ENCODE results near the gene CCND2. TPM values are rescaled to one million over a fixed set of nuclear protein-coding genes. Genes with fewer than 3 reads are reported as not detected.
A peak's percentile ranks its signal among the peaks of the same experiment; 100 is the strongest.

The CCND2 gene
- total RNA-seq (2012; rRNA removed) = 2.3 and 2.8 TPM in 2 replicates
- 0.73 and 1.1 TPM in 2 replicates for polyA plus RNA-seq (2012; rRNA removed)
- 0.54 and 0.88 TPM in 2 replicates for polyA plus RNA-seq (2012; cell fraction: cytosol; rRNA removed)
- 0.37 and 0.96 TPM in 2 replicates for polyA plus RNA-seq (2012; cell fraction: nucleus; rRNA removed; ENCODE audit: low replicate concordance)
- Bru-seq, nascent RNA = percentile 75 among the genes with signal in this experiment
- percentile 100 among the genes with signal in this experiment for BruChase-seq, experiment 1, labeled RNA remaining after a 6-hour chase
- percentile 97 among the genes with signal in this experiment for BruChase-seq, experiment 2, labeled RNA remaining after a 2-hour chase
- long read RNA-seq, full-length matches to known transcripts = 10 of 32 reads
- long read RNA-seq, partial matches to known transcripts = 20 of 32 reads
- long read RNA-seq, other reads (novel, unspliced or antisense) = 2 of 32 reads

- Histone ChIP-seq H2BK120ac (ENCODE audit: low read depth, low read length) (no peak within 1 kb of the TSS; the same call in 1 of the 2 replicates), H2BK20ac (ENCODE audit: low read depth, low read length) (no peak within 1 kb of the TSS), H3K4ac (ENCODE audit: low read depth, low read length) (no peak within 1 kb of the TSS), H4K5ac (ENCODE audit: low read depth, low read length) (no peak within 1 kb of the TSS), H3K56ac (ENCODE audit: extremely low read depth, insufficient read depth, low read length) (no peak within 1 kb of the TSS), H2AFZ (replicated peaks; ENCODE audit: low read length, poor library complexity) (peak within 1 kb of the TSS; percentile 68), H2AK5ac (ENCODE audit: low read depth, low read length) (0 out of 2 replicates have a peak within 1 kb of the TSS, but pooled peaks have one; percentile 14), H3K4me3 (ENCODE audit: insufficient read depth, low read depth, low read length) (peak within 1 kb of the TSS; percentile 56), H3K27me3 (ENCODE audit: control insufficient read depth, insufficient read depth, low read length) (peaks cover 74% of the 10 kb centered on the region), H3K9me1 (ENCODE audit: insufficient read depth, low read length) (no peaks in the 10 kb centered on the region), H3K18ac (ENCODE audit: low read depth, low read length) (no peak within 1 kb of the TSS), H4K8ac (ENCODE audit: low read depth in 2 of 2, low read length in 2 of 2) (no peak within 1 kb of the TSS), H4K20me1 (ENCODE audit: insufficient read depth, low read length) (no peaks in the 10 kb centered on the region), H3K9me3 (ENCODE audit: control insufficient read depth, insufficient read depth, low read length) (peaks cover 4% of the 10 kb centered on the region), H4K91ac (ENCODE audit: insufficient read depth, low read depth, low read length) (no peak within 1 kb of the TSS), H3K9ac (ENCODE audit: low read depth, low read length) (peak within 1 kb of the TSS; percentile 81), H2BK5ac (ENCODE audit: low read depth, low read length, poor library complexity, severe bottlenecking) (no peak within 1 kb of the TSS), H3K23ac (ENCODE audit: low read depth, low read length) (no peak within 1 kb of the TSS), H3K14ac (replicated peaks; ENCODE audit: low read depth, low read length) (0 out of 2 replicates have a peak within 1 kb of the TSS, but pooled peaks have one; percentile 54), H2BK15ac (ENCODE audit: low read depth, low read length) (no peak within 1 kb of the TSS), H2AK9ac (replicated peaks; ENCODE audit: low read depth, low read length, poor library complexity) (no peak within 1 kb of the TSS), H3K79me1 (ENCODE audit: low read depth in 1 of 2, low read length in 2 of 2) (no peaks in the 10 kb centered on the region), H3K4me2 (ENCODE audit: low read depth, low read length) (peak within 1 kb of the TSS; percentile 80), H3K27ac (ENCODE audit: insufficient read depth, low read length) (no peak within 1 kb of the TSS), H3K36me3 (ENCODE audit: control insufficient read depth, insufficient read depth, low read length) (no peaks in the 10 kb centered on the region; the same call in 1 of the 2 replicates), H3K4me1 (ENCODE audit: control insufficient read depth, insufficient read depth, low read length) (peaks cover 3% of the 10 kb centered on the region; the same call in 1 of the 2 replicates)
- POLR2A ChIA-PET (ENCODE audit: unreplicated experiment) = no interaction called here
- intact Hi-C loops (cut with micrococcal nuclease) (no loop called here), in situ Hi-C loops (cut with MboI; ENCODE audit: low sequenced_read_pairs) (no loop called here), dilution Hi-C loops (cut with HindIII; ENCODE audit: low sequenced_read_pairs, unreplicated experiment) (no loop called here)
- DNase-seq (peak; percentile 54), ATAC-seq (ENCODE audit: low read depth) (peak; percentile 50)
- 0% methylated on average over 10 of the region's 52 CpGs; no CpG with 5 or more reads in 1 of the 2 experiments for WGBS, 2 experiments (ENCODE audit: extremely low coverage in 2 of 2, insufficient read length in 1 of 2)
- TF ChIP-seq FOS (IDR thresholded peaks at IDR 0.05; ENCODE audit: low read depth, low read length) (no peak), RAD21 (IDR thresholded peaks at IDR 0.05; ENCODE audit: low read length) (no peak), BHLHE40 (IDR thresholded peaks at IDR 0.05; ENCODE audit: low read depth, low read length) (no peak), MAZ (IDR thresholded peaks at IDR 0.05; ENCODE audit: borderline replicate concordance, low read depth, low read length) (peak; percentile 80; the same call in 1 of the 2 replicates), MXI1 (IDR thresholded peaks at IDR 0.05; ENCODE audit: borderline replicate concordance, low read depth, low read length) (no peak), CHD1 (IDR thresholded peaks at IDR 0.05; ENCODE audit: low read depth, low read length) (no peak), RCOR1 (IDR thresholded peaks at IDR 0.05; ENCODE audit: insufficient replicate concordance, low read length) (no peak), CTCF (conservative IDR thresholded peaks at IDR 0.05; ENCODE audit: low read depth, low read length) (no peak), RFX5 (IDR thresholded peaks at IDR 0.05; ENCODE audit: low read depth, low read length) (no peak; the same call in 1 of the 2 replicates), NFE2L2 (IDR thresholded peaks at IDR 0.05; ENCODE audit: low read depth, low read length) (no peak), ELK1 (IDR thresholded peaks at IDR 0.05; ENCODE audit: borderline replicate concordance, low read depth, low read length) (no peak), CEBPB (IDR thresholded peaks at IDR 0.05; ENCODE audit: low read depth, low read length) (peak; percentile 68)
- BruUV-seq (replicated peaks) = no TSS peak
- CTCF ChIA-PET = no interaction called here
These were observed at the start of gene CCND2 for GRCh38 chr12:4273652-4274395. TSS of gene CCND2 (plus strand) at chr12:4273762. CDS start at chr12:4274041, 279 bp downstream.

Measured in IMR-90 (cell line).